HG03575 (cell line): ENCODE measurements around the gene CHI3L2.

ENCODE experiments used
- ATAC-seq: cut with Tn5 transposase; IDR thresholded peaks from one replicate; pipeline ENCODE4 v1.9.1; 2021; ENCODE audit not compliant: unreplicated experiment, insufficient number of reproducible peaks, low FRiP score; ENCODE audit errors: extremely low read depth

CHI3L2 gene

GRCh38 chr1:111238056-111238795, 10.7 kb downstream of the CHI3L2 start:
- ATAC-seq, result no peak

DNA sequence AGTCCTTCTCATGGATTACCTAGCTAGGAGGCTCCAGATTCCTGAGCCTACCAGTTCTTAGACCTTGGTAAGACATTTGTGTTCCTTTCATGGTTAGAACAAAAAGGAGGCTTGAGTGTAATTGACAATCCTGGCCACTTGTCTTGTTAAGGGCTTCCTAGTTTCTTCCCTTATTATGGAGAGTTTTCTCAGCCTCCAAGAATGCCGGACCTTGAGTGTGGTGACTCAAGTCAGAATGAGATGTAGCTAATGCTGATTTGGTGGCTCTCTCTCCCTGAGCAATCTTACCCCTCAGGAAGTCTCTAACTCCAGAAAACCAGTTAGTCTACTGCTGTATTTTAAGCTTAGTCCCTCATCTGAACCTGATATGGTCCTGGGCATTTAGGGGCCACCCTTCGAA, 14.3 kb downstream of the CHI3L2 start:
- no peak for ATAC-seq

- no peak for ATAC-seq
These were observed 15.5 kb downstream of the CHI3L2 start for GRCh38 chr1:111242805-111243523.

DNA sequence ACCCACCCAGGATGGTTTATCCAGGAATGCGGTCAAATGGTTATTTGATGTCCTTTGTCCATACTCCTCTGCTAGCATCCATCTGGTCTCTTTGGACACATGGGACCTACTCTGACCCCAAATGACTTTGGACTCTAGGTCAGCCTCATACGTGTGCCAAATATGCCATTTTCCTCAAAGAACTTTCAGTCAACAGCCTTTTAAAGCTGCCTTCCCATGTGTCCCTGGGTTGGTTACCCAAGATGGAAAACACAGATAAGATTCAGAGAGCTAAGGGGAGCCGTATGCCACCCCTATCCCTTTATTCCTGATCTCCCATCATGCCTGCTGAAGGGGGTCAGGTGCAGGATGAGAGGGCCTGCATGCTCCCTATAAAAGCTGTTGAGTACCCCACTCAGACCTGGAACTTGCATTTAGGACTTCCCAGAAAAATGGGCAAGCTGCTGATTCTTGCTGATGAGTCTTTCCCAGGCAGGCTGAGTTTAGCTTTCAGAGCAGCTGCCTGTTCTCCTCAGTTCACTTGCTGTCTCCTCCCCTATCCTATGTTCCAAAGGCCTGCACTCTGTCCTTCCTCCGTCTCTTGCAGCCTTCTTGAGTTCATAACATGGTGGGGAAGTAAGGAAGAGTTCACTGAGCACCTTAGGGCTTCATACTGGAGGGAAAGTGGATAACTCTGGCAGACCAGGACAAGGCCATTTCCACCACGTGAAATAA, 19.8 kb downstream of the CHI3L2 start:
- no peak for ATAC-seq

- no peak for ATAC-seq
These were observed 22.4 kb downstream of the CHI3L2 start for GRCh38 chr1:111249960-111250359.

GRCh38 chr1:111251570-111251969, 24.1 kb downstream of the CHI3L2 start:
- ATAC-seq, result no peak

- no peak for ATAC-seq
These were observed 25.3 kb downstream of the CHI3L2 start for GRCh38 chr1:111252786-111253185.

DNA sequence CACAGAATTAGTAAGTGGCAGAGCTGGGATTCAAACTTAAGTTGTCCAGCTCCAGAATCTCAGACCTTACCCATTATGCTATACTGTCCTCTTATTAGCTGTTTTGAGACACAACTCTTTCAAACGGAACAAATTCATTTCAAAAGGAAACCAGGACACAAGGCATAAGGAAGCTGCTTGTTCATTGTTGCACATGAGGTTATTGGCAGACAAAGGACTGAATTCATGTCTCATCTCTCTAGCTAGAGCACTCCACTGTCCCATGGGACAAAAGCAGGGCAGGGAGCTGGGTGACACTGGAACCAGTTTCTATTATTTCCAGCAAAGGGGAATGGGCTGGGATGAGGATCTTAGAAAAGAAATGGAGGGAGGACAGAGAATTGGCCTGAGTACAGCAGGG, 26.4 kb downstream of the CHI3L2 start:
- no peak for ATAC-seq

DNA sequence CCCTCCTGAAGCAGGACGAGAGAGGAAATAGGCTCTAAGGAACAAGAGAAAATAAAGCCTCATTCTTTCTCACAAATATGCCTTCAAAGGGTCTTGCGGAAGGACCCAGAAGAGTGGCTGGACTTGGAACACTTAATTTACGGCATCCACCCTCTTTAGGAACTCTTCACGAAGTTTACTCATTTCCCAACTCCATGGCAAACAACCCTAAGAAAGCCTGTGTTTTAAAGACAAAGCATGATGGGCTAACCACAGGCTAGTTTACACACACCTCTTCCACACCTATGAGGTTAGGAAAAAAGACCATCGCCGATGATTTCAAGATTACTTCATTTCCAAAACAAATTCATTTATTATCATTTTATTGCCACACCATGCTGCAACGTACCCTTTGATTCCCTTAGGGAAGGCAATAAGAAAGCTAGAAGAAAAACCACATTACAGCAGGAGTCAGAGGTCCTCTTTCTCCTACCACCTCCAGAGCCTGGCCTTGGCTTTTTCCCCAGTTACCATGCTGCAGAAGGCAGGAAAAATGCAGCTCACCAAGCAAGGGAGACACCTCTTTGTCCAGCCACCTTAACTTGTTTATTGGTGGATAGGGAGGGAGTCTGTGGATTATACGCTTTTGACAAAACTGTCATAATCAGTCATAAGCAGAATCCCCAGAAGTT, 29.6 kb downstream of the CHI3L2 start:
- ATAC-seq, result no peak

GRCh38 chr1:111267801-111268508, 40.4 kb downstream of the CHI3L2 start:
- no peak for ATAC-seq

DNA sequence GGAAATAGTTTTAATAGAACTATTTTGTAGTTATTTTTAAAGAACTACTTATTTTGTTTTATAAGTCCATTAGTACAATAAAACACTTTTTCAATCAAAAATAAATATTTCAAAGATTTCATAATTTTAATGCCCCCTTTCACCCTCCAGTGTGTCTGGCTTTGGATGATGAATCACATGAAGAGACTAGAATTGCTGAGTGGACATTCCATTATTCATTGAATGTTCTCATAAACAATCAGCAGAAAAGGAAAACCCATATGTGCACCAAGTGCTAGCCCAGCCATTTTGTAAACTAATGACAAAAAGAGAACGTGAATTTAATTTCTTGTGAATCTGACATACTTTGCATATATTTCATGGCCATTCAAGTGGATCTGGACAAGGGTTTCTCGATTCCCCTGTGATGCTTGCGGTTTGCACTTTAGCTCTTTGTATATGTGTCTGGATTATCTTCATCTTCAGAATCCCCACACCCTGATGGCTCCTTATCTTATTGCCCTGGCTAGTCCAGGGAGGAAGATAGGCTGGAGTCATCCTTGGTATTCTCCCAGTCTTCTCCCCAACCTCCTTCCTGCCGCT, 42.4 kb downstream of the CHI3L2 start:
- no peak for ATAC-seq

DNA sequence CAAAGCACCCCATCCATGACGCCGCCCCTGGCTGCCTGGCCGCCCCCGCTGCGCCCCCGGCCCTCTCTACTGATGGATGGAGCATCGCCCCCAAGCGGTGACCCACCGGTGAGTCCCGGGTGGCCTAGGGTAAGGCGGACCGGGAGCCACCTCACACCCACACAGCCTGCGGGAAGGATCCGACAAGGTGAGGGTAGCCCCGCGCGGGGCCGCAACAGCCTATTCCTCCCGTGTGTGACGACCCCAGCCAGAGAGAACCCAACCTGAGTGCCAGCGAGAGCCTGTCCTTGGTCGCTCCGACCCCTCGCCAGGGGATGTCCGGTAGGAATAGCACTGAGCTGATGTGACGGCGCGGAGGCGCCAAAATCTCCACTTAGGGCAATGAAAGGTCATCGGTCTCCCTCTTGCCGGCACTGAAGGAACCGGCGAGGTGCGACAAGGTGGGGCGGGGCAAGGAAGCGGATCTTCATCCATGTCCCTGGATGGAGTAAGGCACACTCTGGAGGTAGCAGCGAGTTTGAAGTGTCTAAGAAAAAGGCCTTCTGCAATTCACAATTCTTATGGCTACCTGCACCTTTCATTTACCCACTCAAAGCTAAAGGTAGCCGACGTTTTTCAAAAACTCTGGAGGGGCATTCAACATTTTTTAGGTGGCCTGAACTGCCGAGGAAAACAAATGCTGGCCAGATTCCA, 43.4 kb downstream of the CHI3L2 start:
- ATAC-seq, result no peak

DNA sequence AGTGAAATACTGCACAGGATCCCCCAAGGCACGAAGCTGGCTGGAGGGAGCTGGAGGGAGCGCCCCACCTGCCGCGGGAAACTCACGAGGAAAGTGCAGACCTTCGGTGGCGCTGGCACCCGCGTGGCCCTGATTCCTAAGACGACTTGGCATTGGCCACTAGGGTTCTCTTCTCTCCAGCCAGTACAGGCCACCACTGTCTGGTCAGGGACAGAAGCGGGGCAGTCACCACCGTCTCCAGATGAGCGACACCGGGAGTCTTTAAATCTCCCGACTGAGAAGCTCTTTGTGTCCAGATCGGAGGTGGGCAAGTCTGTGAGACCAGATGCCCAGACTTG, 43.9 kb downstream of the CHI3L2 start:
- no peak for ATAC-seq

DNA sequence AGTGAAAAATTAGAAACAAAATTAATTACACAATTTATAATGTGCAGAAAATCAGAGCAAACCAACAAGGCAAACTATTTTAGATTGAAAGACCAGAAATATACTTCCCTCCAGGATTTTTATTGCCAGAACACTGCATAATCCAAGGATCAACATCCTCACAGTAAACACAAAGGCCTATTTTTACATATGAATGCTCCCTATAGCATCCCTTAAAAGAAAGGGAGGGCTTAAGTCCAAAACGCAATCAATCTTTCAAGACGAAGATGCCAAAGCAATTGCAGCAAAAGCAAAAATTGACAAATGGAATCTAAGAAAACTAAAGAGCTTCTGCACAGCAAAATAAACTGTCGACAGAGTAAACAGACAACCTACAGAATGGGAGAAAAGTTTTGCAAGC, 44.6 kb downstream of the CHI3L2 start:
- no peak for ATAC-seq

DNA sequence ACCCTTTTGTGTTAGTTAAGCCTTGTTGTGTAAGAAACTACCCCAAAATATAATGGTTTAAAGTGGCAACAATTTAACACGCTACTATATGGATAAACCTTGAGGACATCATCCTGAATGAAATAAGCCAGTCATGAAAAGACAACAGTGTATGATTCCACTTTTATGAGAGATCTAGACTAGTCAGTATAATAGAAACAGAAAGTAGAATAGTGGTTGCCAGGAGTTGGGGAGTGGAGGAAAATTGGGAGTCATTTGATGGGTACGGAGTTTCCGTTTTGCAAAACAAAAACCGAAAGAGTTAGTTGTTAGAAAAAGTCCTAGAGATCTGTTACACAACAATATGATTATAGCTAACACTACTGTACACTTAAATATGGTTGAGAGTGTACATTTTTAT, 47.1 kb downstream of the CHI3L2 start:
- no peak for ATAC-seq

- no peak for ATAC-seq
These were observed 47.6 kb downstream of the CHI3L2 start for GRCh38 chr1:111275079-111275478.

- ATAC-seq, result no peak
These were observed 48.4 kb downstream of the CHI3L2 start for GRCh38 chr1:111275780-111276433.

DNA sequence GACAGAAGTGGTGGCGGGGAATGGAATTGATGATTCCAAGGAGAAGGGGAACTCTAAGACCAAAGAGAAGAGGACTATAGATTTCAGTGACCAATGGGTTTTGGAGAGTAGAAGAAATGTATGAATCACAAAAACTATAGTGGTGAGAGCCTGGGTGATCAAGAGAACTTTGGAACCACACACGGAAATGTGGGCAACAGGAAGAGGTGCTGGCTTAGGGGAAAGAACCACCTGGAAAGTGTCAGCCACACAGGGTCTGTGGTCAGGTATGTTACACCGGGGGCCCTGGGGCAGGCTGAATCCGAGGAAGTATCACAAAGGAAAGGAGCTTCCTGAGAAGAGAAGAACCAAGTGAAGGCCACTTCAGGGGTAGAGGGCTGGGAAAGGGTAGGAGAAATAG, 51.6 kb downstream of the CHI3L2 start:
- ATAC-seq, result no peak
